NB4 (cell line): ENCODE data around the gene SLC25A51.

Experiments
- CTCF ChIP-seq: IDR thresholded peaks from one replicate; pipeline ENCODE4 v1.5.1; 2012; ENCODE audit warnings: low read depth, low read length
- MYC ChIP-seq: IDR thresholded peaks from 2 replicates; pipeline ENCODE4 v1.6.1; 2011; ENCODE audit warnings: low read depth, low read length
- POLR2A ChIP-seq: IDR thresholded peaks from 2 replicates; pipeline ENCODE4 v1.6.1; 2011; ENCODE audit warnings: mild to moderate bottlenecking; ENCODE audit not compliant: insufficient read length; ENCODE audit errors: extremely low read depth

DNA sequence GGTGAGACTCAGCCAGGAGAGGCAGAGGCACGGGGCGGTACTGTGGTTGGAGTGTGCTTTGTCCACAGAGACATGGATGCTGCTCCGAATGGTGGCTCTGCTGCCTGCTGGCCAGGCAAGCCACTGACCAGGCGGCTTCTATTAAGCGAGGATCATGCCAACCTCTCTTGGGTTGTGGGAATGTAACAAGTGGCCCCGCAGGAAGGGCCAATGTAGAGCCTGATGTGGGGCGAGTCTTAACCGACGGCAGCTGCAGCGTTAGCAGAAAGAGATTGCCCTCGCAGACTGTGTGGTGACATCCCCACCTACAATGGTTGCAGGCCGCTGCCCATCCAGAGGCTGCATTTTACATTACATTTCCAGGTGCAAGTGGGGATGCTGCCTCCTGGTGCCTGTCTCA, 46.6 kb upstream of the SLC25A51 start:
- TF ChIP-seq CTCF = no peak
- no peak for TF ChIP-seq POLR2A
- TF ChIP-seq MYC = no peak
